Smooth muscle cell (in vitro differentiated cells): ENCODE results near the gene POLR1G. TPM values are rescaled to one million over a fixed set of nuclear protein-coding genes. Genes with fewer than 3 reads are reported as not detected.

Source experiments
- DNase-seq: peaks from one replicate; lab custom pipeline; 2025; ENCODE audit not compliant: unreplicated experiment; lab: John Stamatoyannopoulos, UW
- H2AFZ ChIP-seq: fragments of 200-600 bp; sonication (generic); 2 replicates; pipeline ENCODE4 v1.6.0; 2016; ENCODE audit warnings: antibody characterized with exemption, low read depth, mild to moderate bottlenecking
- H3F3A ChIP-seq: fragments of 200-600 bp; sonication (generic); 2 replicates; pipeline ENCODE4 v1.6.0; 2017; ENCODE audit warnings: antibody characterized with exemption, low read depth
- H3K27ac ChIP-seq: fragments of 200-600 bp; sonication (generic); 2 replicates; pipeline ENCODE4 v1.5.1; 2016; ENCODE audit warnings: low read depth, mild to moderate bottlenecking
- H3K27me3 ChIP-seq: fragments of 200-600 bp; sonication (generic); 2 replicates; pipeline ENCODE4 v1.6.1; 2016; ENCODE audit warnings: low read depth, mild to moderate bottlenecking
- H3K36me3 ChIP-seq: fragments of 200-600 bp; sonication (generic); 2 replicates; pipeline ENCODE4 v1.5.1; 2016; ENCODE audit warnings: low read depth
- H3K4me1 ChIP-seq: fragments of 200-600 bp; sonication (generic); 2 replicates; pipeline ENCODE4 v1.5.1; 2016; ENCODE audit warnings: low read depth
- H3K4me2 ChIP-seq: fragments of 200-600 bp; sonication (generic); 2 replicates; pipeline ENCODE4 v1.6.0; 2016; ENCODE audit warnings: mild to moderate bottlenecking
- H3K4me3 ChIP-seq: fragments of 200-600 bp; sonication (generic); 2 replicates; pipeline ENCODE4 v1.5.1; 2016; ENCODE audit warnings: mild to moderate bottlenecking
- H3K79me2 ChIP-seq: fragments of 200-600 bp; sonication (generic); 2 replicates; pipeline ENCODE4 v1.6.0; 2016; ENCODE audit warnings: low read depth, mild to moderate bottlenecking
- H3K9ac ChIP-seq: fragments of 200-600 bp; sonication (generic); 2 replicates; pipeline ENCODE4 v1.6.0; 2016; ENCODE audit warnings: low read depth
- H3K9me3 ChIP-seq: fragments of 200-600 bp; sonication (generic); replicated peaks from 2 replicates; pipeline ENCODE4 v1.5.1; 2016; ENCODE audit warnings: low read depth
- H4K20me1 ChIP-seq: fragments of 200-600 bp; sonication (generic); 2 replicates; pipeline ENCODE4 v1.6.0; 2016; ENCODE audit warnings: low read depth
- WGBS: methylation state at CpG from one replicate; pipeline ENCODE4 v1.1.7; 2016; ENCODE audit warnings: low lambda C conversion rate; 5-methylcytosine and 5-hydroxymethylcytosine counted together
- polyA plus RNA-seq: library from polyadenylated mRNA; unstranded; fragments of >200 nt; fragmentation: Nextera tagmentation; extraction: Ambion mirVana; gene quantifications from 2 replicates; pipeline ENCODE4 v1.2.1, GENCODE V29; 2016
- total RNA-seq: library from RNA; depleted of rRNA; stranded (reverse); fragments of >200 nt; gene quantifications from 2 replicates; pipeline ENCODE4 v1.2.3, GENCODE V29; 2014
- TF ChIP-seq, protein P1 (sequence below): fragments of 200-600 bp; sonication (generic); IDR thresholded peaks from 2 replicates; pipeline ENCODE4 v1.5.1; 2017; ENCODE audit warnings: borderline replicate concordance, mild to moderate bottlenecking, antibody characterized with exemption; ENCODE audit not compliant: insufficient read depth, poor library complexity, severe bottlenecking

POLR1G gene
- total and polyA plus RNA-seq, 2 experiments from 2014 or later = 1.6 to 2.7 TPM

DNA sequence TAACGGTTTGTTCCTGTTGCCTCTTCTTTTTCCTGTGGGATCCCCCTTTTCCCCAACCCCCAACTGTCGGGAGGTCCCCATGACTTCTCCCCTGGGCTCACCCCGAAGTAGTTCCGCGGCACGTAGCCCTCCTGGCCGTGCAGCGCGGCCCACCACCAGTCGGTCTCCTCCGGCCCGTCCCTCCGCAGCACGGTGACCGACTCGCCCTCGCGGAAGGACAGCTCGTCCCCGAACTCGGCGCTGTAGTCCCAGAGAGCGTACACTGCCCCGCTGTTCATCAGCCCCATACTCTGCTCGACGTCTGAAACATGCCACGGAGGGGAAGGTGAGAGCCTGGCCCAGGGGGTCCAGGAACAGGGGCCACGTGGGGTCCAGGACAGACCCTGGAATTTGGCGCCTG lies 24.0 kb upstream of the POLR1G start:
- WGBS = 95% methylated on average over 28 of the region's 29 CpGs
- Histone ChIP-seq H3F3A (no peaks in the 10 kb centered on the region), H3K27ac (no peak overlapping the region), H3K4me1 (no peaks in the 10 kb centered on the region), H4K20me1 (no peaks in the 10 kb centered on the region), H3K4me2 (no peak overlapping the region), H3K4me3 (no peak overlapping the region), H3K9ac (no peak overlapping the region), H2AFZ (no peak overlapping the region), H3K27me3 (peaks cover 23% of the 10 kb centered on the region), H3K36me3 (no peaks in the 10 kb centered on the region), H3K9me3 (no peaks in the 10 kb centered on the region), H3K79me2 (no peaks in the 10 kb centered on the region)
- no peak for DNase-seq
- TF ChIP-seq, protein P1, sequence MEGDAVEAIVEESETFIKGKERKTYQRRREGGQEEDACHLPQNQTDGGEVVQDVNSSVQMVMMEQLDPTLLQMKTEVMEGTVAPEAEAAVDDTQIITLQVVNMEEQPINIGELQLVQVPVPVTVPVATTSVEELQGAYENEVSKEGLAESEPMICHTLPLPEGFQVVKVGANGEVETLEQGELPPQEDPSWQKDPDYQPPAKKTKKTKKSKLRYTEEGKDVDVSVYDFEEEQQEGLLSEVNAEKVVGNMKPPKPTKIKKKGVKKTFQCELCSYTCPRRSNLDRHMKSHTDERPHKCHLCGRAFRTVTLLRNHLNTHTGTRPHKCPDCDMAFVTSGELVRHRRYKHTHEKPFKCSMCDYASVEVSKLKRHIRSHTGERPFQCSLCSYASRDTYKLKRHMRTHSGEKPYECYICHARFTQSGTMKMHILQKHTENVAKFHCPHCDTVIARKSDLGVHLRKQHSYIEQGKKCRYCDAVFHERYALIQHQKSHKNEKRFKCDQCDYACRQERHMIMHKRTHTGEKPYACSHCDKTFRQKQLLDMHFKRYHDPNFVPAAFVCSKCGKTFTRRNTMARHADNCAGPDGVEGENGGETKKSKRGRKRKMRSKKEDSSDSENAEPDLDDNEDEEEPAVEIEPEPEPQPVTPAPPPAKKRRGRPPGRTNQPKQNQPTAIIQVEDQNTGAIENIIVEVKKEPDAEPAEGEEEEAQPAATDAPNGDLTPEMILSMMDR = no peak

DNA sequence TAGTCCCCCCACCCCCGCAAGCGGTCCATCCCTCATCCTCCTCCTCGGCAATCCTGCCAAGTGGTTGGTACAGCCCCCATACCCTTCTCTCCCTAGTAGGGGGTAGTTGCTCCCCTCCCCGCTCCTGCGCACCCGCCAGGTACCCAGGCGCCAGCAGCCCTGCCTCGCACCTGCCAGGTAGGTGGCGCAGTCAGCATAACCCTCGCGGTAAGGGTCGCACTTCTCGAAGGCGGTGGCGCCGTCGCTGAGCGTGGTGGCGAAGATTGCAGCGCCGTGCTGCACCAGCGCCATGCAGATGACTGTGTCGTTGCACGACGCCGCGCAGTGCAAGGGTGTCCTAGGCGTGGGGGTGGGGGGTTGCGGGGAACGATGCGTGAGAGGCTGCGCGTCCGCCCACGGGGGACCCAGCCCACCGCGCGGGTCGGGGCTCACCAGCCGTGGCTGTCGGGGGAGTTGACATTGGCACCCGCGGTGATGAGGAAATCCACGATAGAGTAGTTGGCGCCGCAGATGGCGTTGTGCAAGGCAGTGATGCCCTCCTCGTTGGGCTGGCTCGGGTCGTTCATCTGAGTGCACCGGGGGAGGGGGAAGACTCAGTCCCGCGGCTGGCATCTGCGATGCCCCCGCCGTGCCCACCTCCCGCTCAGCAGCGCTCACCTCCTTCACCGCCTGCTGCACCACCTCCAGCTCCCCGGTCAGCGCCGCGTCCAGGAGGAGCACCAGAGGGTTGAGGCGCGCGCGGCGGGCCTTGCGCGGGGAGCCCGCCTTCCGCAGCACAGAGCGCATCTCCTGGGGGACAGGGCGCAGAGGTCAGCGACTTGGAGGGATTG lies 20.8 kb upstream of the POLR1G start:
- no peaks in the 10 kb centered on the region for H3K79me2 ChIP-seq
- no peak overlapping the region for H2AFZ ChIP-seq
- no peak overlapping the region for H3K9ac ChIP-seq
- no peaks in the 10 kb centered on the region for H3K36me3 ChIP-seq
- H3K27me3 ChIP-seq = peaks cover 23% of the 10 kb centered on the region
- H3K27ac ChIP-seq = no peak overlapping the region
- no peaks in the 10 kb centered on the region for H3F3A ChIP-seq
- 49% methylated on average over 75 of the region's 75 CpGs for WGBS
- H3K4me3 ChIP-seq = no peak overlapping the region
- DNase-seq = no peak
- H4K20me1 ChIP-seq = no peaks in the 10 kb centered on the region
- TF ChIP-seq, protein P1 = no peak
- no peak overlapping the region for H3K4me2 ChIP-seq
- no peaks in the 10 kb centered on the region for H3K9me3 ChIP-seq
- H3K4me1 ChIP-seq = no peaks in the 10 kb centered on the region

DNA sequence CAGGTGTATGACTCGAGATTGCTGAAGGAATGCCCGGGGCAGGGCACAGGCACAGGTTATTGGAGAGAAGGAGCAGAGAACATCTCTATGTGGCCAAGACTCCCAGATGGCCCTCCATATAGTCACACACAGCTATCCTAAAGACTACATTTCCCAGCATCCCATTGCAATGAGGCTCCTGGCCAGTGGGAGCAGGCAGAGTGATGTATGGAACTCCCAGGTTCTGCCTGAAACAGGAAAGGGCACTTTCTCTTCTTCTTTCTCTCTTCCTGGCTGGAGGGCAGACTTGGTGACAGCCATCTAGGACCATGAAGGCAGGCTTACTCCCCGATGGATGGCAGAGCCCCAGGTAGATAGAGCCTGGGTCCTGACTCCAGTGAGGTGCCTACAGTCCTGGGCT lies 15.1 kb upstream of the POLR1G start:
- Histone ChIP-seq H3K4me2 (no peak overlapping the region), H3K4me3 (no peak overlapping the region), H2AFZ (no peak overlapping the region), H3K27me3 (peaks cover 8% of the 10 kb centered on the region), H3F3A (no peaks in the 10 kb centered on the region), H3K9me3 (no peaks in the 10 kb centered on the region), H3K9ac (no peak overlapping the region), H3K4me1 (no peaks in the 10 kb centered on the region), H3K79me2 (no peaks in the 10 kb centered on the region), H3K36me3 (no peaks in the 10 kb centered on the region), H4K20me1 (peaks cover 23% of the 10 kb centered on the region), H3K27ac (no peak overlapping the region)
- no peak for DNase-seq
- TF ChIP-seq, protein P1 = no peak
- WGBS = 90% methylated on average over 3 of the region's 3 CpGs
